Mammary epithelial cell (primary cell): ENCODE data around the gene PLIN4.

ENCODE experiments used
- EZH2 ChIP-seq: IDR thresholded peaks from 2 replicates; pipeline ENCODE4 v1.6.1; 2012; ENCODE audit warnings: low read length, inconsistent platforms, borderline replicate concordance
- TF ChIP-seq, protein P1 (sequence below), 2 donors: IDR thresholded peaks in 1 of 2; conservative IDR thresholded peaks in 1 of 2; 2 replicates each; pipeline ENCODE4 v1.5.1; 2011 to 2012; ENCODE audit warnings: inconsistent platforms in 2 of 2, low read length in 2 of 2, mild to moderate bottlenecking in 2 of 2, control low read depth in 1 of 2, low read depth in 1 of 2; ENCODE audit not compliant: insufficient read depth in 1 of 2; ENCODE audit errors: extremely low read depth in 1 of 2

GRCh38 chr19:4504297-4504701 is 14.0 kb downstream of the PLIN4 start:
- TF ChIP-seq, protein P1, sequence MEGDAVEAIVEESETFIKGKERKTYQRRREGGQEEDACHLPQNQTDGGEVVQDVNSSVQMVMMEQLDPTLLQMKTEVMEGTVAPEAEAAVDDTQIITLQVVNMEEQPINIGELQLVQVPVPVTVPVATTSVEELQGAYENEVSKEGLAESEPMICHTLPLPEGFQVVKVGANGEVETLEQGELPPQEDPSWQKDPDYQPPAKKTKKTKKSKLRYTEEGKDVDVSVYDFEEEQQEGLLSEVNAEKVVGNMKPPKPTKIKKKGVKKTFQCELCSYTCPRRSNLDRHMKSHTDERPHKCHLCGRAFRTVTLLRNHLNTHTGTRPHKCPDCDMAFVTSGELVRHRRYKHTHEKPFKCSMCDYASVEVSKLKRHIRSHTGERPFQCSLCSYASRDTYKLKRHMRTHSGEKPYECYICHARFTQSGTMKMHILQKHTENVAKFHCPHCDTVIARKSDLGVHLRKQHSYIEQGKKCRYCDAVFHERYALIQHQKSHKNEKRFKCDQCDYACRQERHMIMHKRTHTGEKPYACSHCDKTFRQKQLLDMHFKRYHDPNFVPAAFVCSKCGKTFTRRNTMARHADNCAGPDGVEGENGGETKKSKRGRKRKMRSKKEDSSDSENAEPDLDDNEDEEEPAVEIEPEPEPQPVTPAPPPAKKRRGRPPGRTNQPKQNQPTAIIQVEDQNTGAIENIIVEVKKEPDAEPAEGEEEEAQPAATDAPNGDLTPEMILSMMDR (conservative IDR thresholded peaks at IDR 0.05 in 1 of 2, IDR thresholded peaks at IDR 0.05 in 1 of 2; ENCODE audit: extremely low read depth in 1 of 2, insufficient read depth in 1 of 2, low read depth in 1 of 2, low read length in 2 of 2): no peak
- no peak for TF ChIP-seq EZH2
